GM12878 (cell line): ENCODE data around the gene GJA4. TPM values are rescaled to one million over a fixed set of nuclear protein-coding genes. Genes with fewer than 3 reads are reported as not detected.

Source experiments
- ATAC-seq: fragments of 200-7000 bp; cut with Tn5 transposase; 3 replicates; pipeline ENCODE4 v1.9.1; 2020; ENCODE audit warnings: mild to moderate bottlenecking, moderate library complexity
- BruUV-seq: library from RNA; stranded (reverse); fragments of 400-500 nt; replicated peaks from 2 replicates; lab custom pipeline; 2021; lab: Mats Ljungman, UMichigan
- CTCF ChIA-PET: fragments of 300-600 bp; sonication (Branson Sonifier 250); formaldehyde crosslinking; extraction: SDS; loops from one replicate; lab custom pipeline; 2021; ENCODE audit warnings: inconsistent platforms; lab: Yijun Ruan, JAX
- POLR2A ChIA-PET: fragments of 350-600 bp; formaldehyde crosslinking; extraction: SDS; loops from one replicate; lab custom pipeline; 2021; ENCODE audit warnings: inconsistent platforms; lab: Charles Lee
- RAD21 ChIA-PET: fragments of 300-600 bp; sonication (Branson Sonifier 250); formaldehyde crosslinking; loops from one replicate; lab custom pipeline; 2023; ENCODE audit warnings: antibody characterized with exemption; ENCODE audit not compliant: unreplicated experiment; lab: Charles Lee
- SMC1A ChIA-PET: fragments of 300-600 bp; sonication (Branson Sonifier 250); formaldehyde crosslinking; loops from one replicate; lab custom pipeline; 2023; ENCODE audit not compliant: unreplicated experiment, uncharacterized antibody; lab: Charles Lee
- DNase-seq: peaks from one replicate; pipeline ENCODE4 v3.0.0-alpha.2; 2011; ENCODE audit warnings: low read depth, low spot score
- FAIRE-seq: peaks from 3 replicates; lab custom pipeline; 2011; peaks lifted over from hg19 to GRCh38; lab: Jason Lieb, UNC
- H2AFZ ChIP-seq: 2 replicates; pipeline ENCODE4 v1.6.0; 2011; ENCODE audit warnings: low read depth, low read length, control low read depth; ENCODE audit not compliant: control insufficient read depth
- H3K27ac ChIP-seq: 2 replicates; pipeline ENCODE4 v1.5.1; 2011; ENCODE audit warnings: control low read depth; ENCODE audit not compliant: control insufficient read depth, insufficient read depth
- H3K27me3 ChIP-seq, 2 experiments: replicated peaks in 1 of 2; 2 replicates each; pipeline versions ENCODE4 v1.6.0 to v1.6.1; 2011; ENCODE audit warnings: low read length in 1 of 2; ENCODE audit not compliant: control insufficient read depth in 2 of 2, insufficient read depth in 2 of 2
- H3K36me3 ChIP-seq, 2 experiments: 2 replicates each; pipeline ENCODE4 v1.5.1; 2011; ENCODE audit warnings: low read length in 1 of 2; ENCODE audit not compliant: control insufficient read depth in 2 of 2, insufficient read depth in 2 of 2
- H3K4me1 ChIP-seq: 2 replicates; pipeline ENCODE4 v1.6.1; 2011; ENCODE audit warnings: mild to moderate bottlenecking, low read length, moderate library complexity, mixed read lengths; ENCODE audit not compliant: control insufficient read depth, insufficient read depth
- H3K4me2 ChIP-seq: 2 replicates; pipeline ENCODE4 v1.6.0; 2011; ENCODE audit warnings: control low read depth; ENCODE audit not compliant: control insufficient read depth, insufficient read depth
- H3K4me3 ChIP-seq: fragments of 200-600 bp; sonication (generic); 2 replicates; pipeline ENCODE4 v1.5.1; 2016
- H3K79me2 ChIP-seq: 2 replicates; pipeline ENCODE4 v1.6.0; 2011; ENCODE audit warnings: low read length; ENCODE audit not compliant: control insufficient read depth, insufficient read depth
- H3K9ac ChIP-seq: 2 replicates; pipeline ENCODE4 v1.8.0; 2011; ENCODE audit warnings: low read length, control low read depth, mixed read lengths; ENCODE audit not compliant: control insufficient read depth, insufficient read depth
- H3K9me3 ChIP-seq: replicated peaks from 3 replicates; pipeline ENCODE4 v1.5.1; 2011; ENCODE audit warnings: mild to moderate bottlenecking, low read length; ENCODE audit not compliant: control insufficient read depth, insufficient read depth
- H4K20me1 ChIP-seq: 2 replicates; pipeline ENCODE4 v1.6.0; 2011; ENCODE audit not compliant: control insufficient read depth, insufficient read depth
- MTA3 ChIP-seq: IDR thresholded peaks from 2 replicates; pipeline ENCODE4 v1.6.1; 2012; ENCODE audit warnings: low read length, inconsistent platforms, borderline replicate concordance
- POLR2AphosphoS5 ChIP-seq: IDR thresholded peaks from 2 replicates; pipeline ENCODE4 v1.6.1; 2011; ENCODE audit warnings: mild to moderate bottlenecking, low read length, inconsistent platforms
- RELA ChIP-seq: fragments of 450-650 bp; IDR thresholded peaks from 2 replicates; pipeline ENCODE4 v1.8.0; 2014; ENCODE audit warnings: borderline replicate concordance; ENCODE audit not compliant: partially characterized antibody
- TCF7 ChIP-seq: IDR thresholded peaks from 2 replicates; pipeline ENCODE4 v1.6.1; 2014; ENCODE audit warnings: antibody characterized with exemption, borderline replicate concordance
- WGBS: methylation state at CpG from one replicate; pipeline ENCODE4 v1.1.6; 2016; ENCODE audit warnings: low lambda C conversion rate; ENCODE audit not compliant: insufficient replicate concordance, insufficient coverage; ENCODE audit errors: missing lambda C conversion rate; 5-methylcytosine and 5-hydroxymethylcytosine counted together
- in situ Hi-C: fragments of 300-500 bp; cut with MboI; formaldehyde crosslinking; loops from 9 replicates; pipeline ENCODE4 v1.14.3; 2018; ENCODE audit warnings: mixed read lengths
- intact Hi-C: fragments of 100-400 bp; cut with micrococcal nuclease; formaldehyde crosslinking; loops from one replicate; pipeline ENCODE4 v1.14.2; 2022; ENCODE audit not compliant: unreplicated experiment
- polyA plus RNA-seq, 11 experiments: library from polyadenylated mRNA; depleted of rRNA in 4 of 11; unstranded in 6 of 11; stranded (reverse) in 5 of 11; fragments of >200 nt; fragmentation: Nextera tagmentation in 4 of 11; fragmentation: Illumina TruSeq in 1 of 11; extraction: Ambion mirVana in 4 of 11; extraction: Trizol in 1 of 11; gene quantifications; 1 replicate in 1 of 11; 2 replicates in 10 of 11; pipeline versions ENCODE4 v1.2.1 to v1.2.3, GENCODE V29; 2011 to 2016; ENCODE audit warnings: inconsistent platforms in 2 of 11, missing spikeins in 2 of 11, low read depth in 1 of 11
- total RNA-seq, 4 experiments: library from RNA; depleted of rRNA in 3 of 4; stranded (reverse); fragments of >200 nt in 3 of 4; fragmentation: Illumina TruSeq in 1 of 4; extraction: Trizol in 1 of 4; gene quantifications; 2 replicates each; pipeline versions ENCODE4 v1.2.1 to v1.2.3, GENCODE V29; 2013 to 2021
- TF ChIP-seq, protein P1 (sequence below), 3 experiments: IDR thresholded peaks in 2 of 3; conservative IDR thresholded peaks in 1 of 3; 2 replicates each; pipeline ENCODE4 v1.5.1; 2011; ENCODE audit warnings: low read depth in 3 of 3, low read length in 3 of 3, mild to moderate bottlenecking in 3 of 3, control low read depth in 2 of 3, moderate library complexity in 2 of 3, inconsistent platforms in 1 of 3, mixed read lengths in 1 of 3; ENCODE audit not compliant: control insufficient read depth in 2 of 3, insufficient read depth in 1 of 3; ENCODE audit errors: extremely low read depth in 1 of 3

GJA4 gene
- total and polyA plus RNA-seq, 10 of the 15 experiments (the other 5 are each of a cell fraction or from before 2014, with no cell fraction given), result 0.09 to 0.18 TPM; not detected in 8

DNA sequence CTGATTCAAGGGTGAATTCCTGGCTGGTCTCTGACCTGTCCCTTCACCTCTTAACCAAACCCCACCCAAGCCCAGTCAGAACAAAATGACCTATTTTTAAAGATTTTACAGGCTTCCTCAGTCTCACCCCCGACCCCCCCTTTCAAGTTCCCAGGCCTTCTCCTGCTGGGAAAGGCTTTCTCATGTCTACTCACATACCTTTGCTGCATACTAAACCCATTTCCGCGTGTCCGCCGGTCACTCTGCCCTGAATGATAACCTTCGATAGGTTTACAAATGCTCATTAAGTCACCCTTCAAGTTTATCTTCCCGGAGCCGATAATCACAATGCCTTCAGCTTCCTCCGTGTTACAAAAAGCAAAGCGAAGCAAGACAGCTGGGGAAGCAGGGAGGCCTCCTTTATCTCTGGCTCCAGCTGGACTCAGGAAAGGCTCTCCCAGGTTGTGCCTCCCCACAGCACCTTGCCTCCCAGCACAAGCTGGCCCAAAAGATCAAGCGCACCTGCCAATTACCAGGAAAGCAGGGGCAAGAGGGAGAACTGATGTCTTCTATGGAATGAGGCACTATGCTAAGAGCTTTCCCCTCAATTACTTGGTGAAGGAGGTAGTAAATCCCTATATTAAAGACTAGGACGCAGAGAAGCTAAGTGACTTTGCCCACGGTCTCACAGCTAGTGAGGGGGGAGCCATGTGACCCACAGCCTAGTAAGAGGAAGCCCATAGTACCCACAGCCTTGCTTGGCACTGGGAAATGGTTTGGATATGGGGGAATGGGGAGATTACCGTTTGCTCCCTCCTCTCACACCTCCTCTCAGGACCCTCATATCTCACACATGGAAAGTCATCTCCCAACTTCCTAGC, 50.8 kb downstream of the GJA4 start (continued):
- TF ChIP-seq, protein P1, sequence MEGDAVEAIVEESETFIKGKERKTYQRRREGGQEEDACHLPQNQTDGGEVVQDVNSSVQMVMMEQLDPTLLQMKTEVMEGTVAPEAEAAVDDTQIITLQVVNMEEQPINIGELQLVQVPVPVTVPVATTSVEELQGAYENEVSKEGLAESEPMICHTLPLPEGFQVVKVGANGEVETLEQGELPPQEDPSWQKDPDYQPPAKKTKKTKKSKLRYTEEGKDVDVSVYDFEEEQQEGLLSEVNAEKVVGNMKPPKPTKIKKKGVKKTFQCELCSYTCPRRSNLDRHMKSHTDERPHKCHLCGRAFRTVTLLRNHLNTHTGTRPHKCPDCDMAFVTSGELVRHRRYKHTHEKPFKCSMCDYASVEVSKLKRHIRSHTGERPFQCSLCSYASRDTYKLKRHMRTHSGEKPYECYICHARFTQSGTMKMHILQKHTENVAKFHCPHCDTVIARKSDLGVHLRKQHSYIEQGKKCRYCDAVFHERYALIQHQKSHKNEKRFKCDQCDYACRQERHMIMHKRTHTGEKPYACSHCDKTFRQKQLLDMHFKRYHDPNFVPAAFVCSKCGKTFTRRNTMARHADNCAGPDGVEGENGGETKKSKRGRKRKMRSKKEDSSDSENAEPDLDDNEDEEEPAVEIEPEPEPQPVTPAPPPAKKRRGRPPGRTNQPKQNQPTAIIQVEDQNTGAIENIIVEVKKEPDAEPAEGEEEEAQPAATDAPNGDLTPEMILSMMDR (IDR thresholded peaks at IDR 0.05 in 2 of 3, conservative IDR thresholded peaks at IDR 0.05 in 1 of 3; ENCODE audit: control insufficient read depth in 2 of 3, extremely low read depth in 1 of 3, insufficient read depth in 1 of 3, low read depth in 3 of 3, low read length in 3 of 3), result no peak

DNA sequence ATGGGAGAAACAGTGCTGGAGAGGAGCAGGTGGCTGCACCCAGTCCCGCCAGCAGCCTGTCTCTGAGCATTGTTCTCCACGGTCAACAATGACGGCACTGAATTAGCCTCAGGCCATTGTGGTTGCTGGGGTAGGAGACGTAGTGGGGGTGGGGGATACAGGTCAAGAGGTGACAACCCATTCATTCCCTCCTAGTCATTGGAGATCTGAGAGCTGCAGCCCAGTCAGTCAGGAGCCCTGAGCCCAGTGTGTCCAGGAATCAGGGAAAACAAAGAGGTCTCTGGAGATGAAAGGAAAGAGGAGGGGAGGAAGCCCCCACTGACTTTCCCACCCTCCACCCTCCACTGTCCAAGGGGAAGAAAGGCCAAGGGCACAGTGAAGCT, 51.4 kb downstream of the GJA4 start:
- intact Hi-C loops, result no loop called here
- ChIA-PET SMC1A (no interaction called here), POLR2A (no interaction called here), CTCF (interaction anchor here (1.7 kb wide), 1 partner anchor 9 kb away, joined by 6 read pairs; no protein-coding TSS in a partner anchor), RAD21 (interaction anchor here (1.4 kb wide), 1 partner anchor 8 kb away, joined by 3 read pairs; no protein-coding TSS in a partner anchor)
- Histone ChIP-seq H3K27ac (no peak overlapping the region), H3K4me1 (no peaks in the 10 kb centered on the region), H3K9ac (no peak overlapping the region), H3K36me3 (no peaks in the 10 kb centered on the region), H3K4me3 (no peak overlapping the region), H3K4me2 (no peak overlapping the region), H3K9me3 (no peaks in the 10 kb centered on the region), H4K20me1 (no peaks in the 10 kb centered on the region), H2AFZ (no peak overlapping the region), H3K79me2 (no peaks in the 10 kb centered on the region), H3K27me3 (no peaks in the 10 kb centered on the region)
- WGBS, result 92% methylated on average over 4 of the region's 4 CpGs
- TF ChIP-seq TCF7, result no peak
- no peak for TF ChIP-seq MTA3
- no peak for TF ChIP-seq RELA
- no peak for TF ChIP-seq POLR2AphosphoS5
- in situ Hi-C loops, result no loop called here
- DNase-seq (no peak), FAIRE-seq (no peak), ATAC-seq (no peak)
- BruUV-seq, result no TSS peak

Other genes starting within 250 kb of the GJA4 start
- gene GJB5, start 38.0 kb upstream of the GJA4 start, total RNA-seq (2014; rRNA removed), result not detected in 2 replicates
- not detected in 2 replicates for gene GJB5, start 38.0 kb upstream of the GJA4 start, total RNA-seq (2014; rRNA removed; fragmentation: Illumina TruSeq; extraction: Trizol)
- gene GJB5, start 38.0 kb upstream of the GJA4 start, total RNA-seq (2021), result not detected in 2 replicates
- not detected in 2 replicates for gene GJB5, start 38.0 kb upstream of the GJA4 start, polyA plus RNA-seq (2011; rRNA removed)
- gene GJB5, start 38.0 kb upstream of the GJA4 start, polyA plus RNA-seq (2014; fragmentation: Illumina TruSeq; extraction: Trizol), result not detected in 2 replicates
- not detected for gene GJB5, start 38.0 kb upstream of the GJA4 start, polyA plus RNA-seq (2014; fragmentation: Nextera tagmentation; extraction: Ambion mirVana)
- gene GJB5, start 38.0 kb upstream of the GJA4 start, polyA plus RNA-seq (2014; rRNA removed), result not detected in 2 replicates
- not detected for gene GJB5, start 38.0 kb upstream of the GJA4 start, polyA plus RNA-seq (2016; fragmentation: Nextera tagmentation; extraction: Ambion mirVana)
- gene GJB4, start 33.3 kb upstream of the GJA4 start, total RNA-seq (2014; rRNA removed), result not detected in 2 replicates
- not detected in 2 replicates for gene GJB4, start 33.3 kb upstream of the GJA4 start, total RNA-seq (2014; rRNA removed; fragmentation: Illumina TruSeq; extraction: Trizol)
- gene GJB4, start 33.3 kb upstream of the GJA4 start, total RNA-seq (2021), result not detected in 2 replicates
- gene GJB4, start 33.3 kb upstream of the GJA4 start, polyA plus RNA-seq (2011; rRNA removed), result not detected in 2 replicates
- not detected in 2 replicates for gene GJB4, start 33.3 kb upstream of the GJA4 start, polyA plus RNA-seq (2014; fragmentation: Illumina TruSeq; extraction: Trizol)
- not detected for gene GJB4, start 33.3 kb upstream of the GJA4 start, polyA plus RNA-seq (2014; fragmentation: Nextera tagmentation; extraction: Ambion mirVana)
- not detected in 2 replicates for gene GJB4, start 33.3 kb upstream of the GJA4 start, polyA plus RNA-seq (2014; rRNA removed)
- gene GJB4, start 33.3 kb upstream of the GJA4 start, polyA plus RNA-seq (2016; fragmentation: Nextera tagmentation; extraction: Ambion mirVana), result not detected
- not detected in 2 replicates for gene GJB3, start 11.8 kb upstream of the GJA4 start, total RNA-seq (2014; rRNA removed)
- gene GJB3, start 11.8 kb upstream of the GJA4 start, total RNA-seq (2014; rRNA removed; fragmentation: Illumina TruSeq; extraction: Trizol), result not detected in 2 replicates
- not detected in 2 replicates for gene GJB3, start 11.8 kb upstream of the GJA4 start, total RNA-seq (2021)
- not detected in 2 replicates for gene GJB3, start 11.8 kb upstream of the GJA4 start, polyA plus RNA-seq (2011; rRNA removed)
- not detected in 2 replicates for gene GJB3, start 11.8 kb upstream of the GJA4 start, polyA plus RNA-seq (2014; fragmentation: Illumina TruSeq; extraction: Trizol)
- gene GJB3, start 11.8 kb upstream of the GJA4 start, polyA plus RNA-seq (2014; fragmentation: Nextera tagmentation; extraction: Ambion mirVana), result not detected
- not detected in 2 replicates for gene GJB3, start 11.8 kb upstream of the GJA4 start, polyA plus RNA-seq (2014; rRNA removed)
- not detected for gene GJB3, start 11.8 kb upstream of the GJA4 start, polyA plus RNA-seq (2016; fragmentation: Nextera tagmentation; extraction: Ambion mirVana)
- 39.4 and 41.0 TPM in 2 replicates for gene SMIM12, start 66.8 kb downstream of the GJA4 start, total RNA-seq (2014; rRNA removed)
- gene SMIM12, start 66.8 kb downstream of the GJA4 start, total RNA-seq (2014; rRNA removed; fragmentation: Illumina TruSeq; extraction: Trizol), result 37.1 and 38.7 TPM in 2 replicates
- 42.4 and 45.6 TPM in 2 replicates for gene SMIM12, start 66.8 kb downstream of the GJA4 start, total RNA-seq (2021)
- gene SMIM12, start 66.8 kb downstream of the GJA4 start, polyA plus RNA-seq (2011; rRNA removed), result 24.2 and 39.2 TPM in 2 replicates
- 45.5 and 55.9 TPM in 2 replicates for gene SMIM12, start 66.8 kb downstream of the GJA4 start, polyA plus RNA-seq (2014; fragmentation: Illumina TruSeq; extraction: Trizol)
- gene SMIM12, start 66.8 kb downstream of the GJA4 start, polyA plus RNA-seq (2014; fragmentation: Nextera tagmentation; extraction: Ambion mirVana), result 10 to 100 TPM; 26.1 to 42.9 TPM
- gene SMIM12, start 66.8 kb downstream of the GJA4 start, polyA plus RNA-seq (2014; rRNA removed), result 45.3 and 48.9 TPM in 2 replicates
- gene SMIM12, start 66.8 kb downstream of the GJA4 start, polyA plus RNA-seq (2016; fragmentation: Nextera tagmentation; extraction: Ambion mirVana), result 10 to 100 TPM; 64.0 to 81.5 TPM
- gene DLGAP3, start 136.7 kb downstream of the GJA4 start, total RNA-seq (2014; rRNA removed), result 0.05 and 0.11 TPM in 2 replicates
- gene DLGAP3, start 136.7 kb downstream of the GJA4 start, total RNA-seq (2014; rRNA removed; fragmentation: Illumina TruSeq; extraction: Trizol), result 0.04 TPM in 1 of 2 replicates, not detected in the other
- gene DLGAP3, start 136.7 kb downstream of the GJA4 start, total RNA-seq (2021), result 0.15 and 0.21 TPM in 2 replicates
- 0.03 TPM in 1 of 2 replicates, not detected in the other for gene DLGAP3, start 136.7 kb downstream of the GJA4 start, polyA plus RNA-seq (2011; rRNA removed)
- gene DLGAP3, start 136.7 kb downstream of the GJA4 start, polyA plus RNA-seq (2014; fragmentation: Illumina TruSeq; extraction: Trizol), result not detected in 2 replicates
- gene DLGAP3, start 136.7 kb downstream of the GJA4 start, polyA plus RNA-seq (2014; fragmentation: Nextera tagmentation; extraction: Ambion mirVana), result not detected
- 0.12 and 0.16 TPM in 2 replicates for gene DLGAP3, start 136.7 kb downstream of the GJA4 start, polyA plus RNA-seq (2014; rRNA removed)
- under 1 TPM in 1 of 2 experiments, not detected in 1; 0.05 TPM for gene DLGAP3, start 136.7 kb downstream of the GJA4 start, polyA plus RNA-seq (2016; fragmentation: Nextera tagmentation; extraction: Ambion mirVana)
- 21.7 and 22.9 TPM in 2 replicates for gene TMEM35B, start 192.3 kb downstream of the GJA4 start, total RNA-seq (2014; rRNA removed)
- 14.1 and 14.8 TPM in 2 replicates for gene TMEM35B, start 192.3 kb downstream of the GJA4 start, total RNA-seq (2014; rRNA removed; fragmentation: Illumina TruSeq; extraction: Trizol)
- gene TMEM35B, start 192.3 kb downstream of the GJA4 start, total RNA-seq (2021), result 15.2 and 18.8 TPM in 2 replicates
- 38.4 and 43.8 TPM in 2 replicates for gene TMEM35B, start 192.3 kb downstream of the GJA4 start, polyA plus RNA-seq (2011; rRNA removed)
- gene TMEM35B, start 192.3 kb downstream of the GJA4 start, polyA plus RNA-seq (2014; fragmentation: Illumina TruSeq; extraction: Trizol), result 17.3 TPM in 2 replicates
- 100 to 1,000 TPM; 118 to 138 TPM for gene TMEM35B, start 192.3 kb downstream of the GJA4 start, polyA plus RNA-seq (2014; fragmentation: Nextera tagmentation; extraction: Ambion mirVana)
- 19.0 and 21.0 TPM in 2 replicates for gene TMEM35B, start 192.3 kb downstream of the GJA4 start, polyA plus RNA-seq (2014; rRNA removed)
- 10 to 100 TPM; 66.6 to 71.0 TPM for gene TMEM35B, start 192.3 kb downstream of the GJA4 start, polyA plus RNA-seq (2016; fragmentation: Nextera tagmentation; extraction: Ambion mirVana)
- gene ZMYM6, start 238.9 kb downstream of the GJA4 start, total RNA-seq (2014; rRNA removed), result 14.0 and 16.5 TPM in 2 replicates
- 14.1 and 14.3 TPM in 2 replicates for gene ZMYM6, start 238.9 kb downstream of the GJA4 start, total RNA-seq (2014; rRNA removed; fragmentation: Illumina TruSeq; extraction: Trizol)
- 11.9 and 16.7 TPM in 2 replicates for gene ZMYM6, start 238.9 kb downstream of the GJA4 start, total RNA-seq (2021)
- 14.2 and 20.4 TPM in 2 replicates for gene ZMYM6, start 238.9 kb downstream of the GJA4 start, polyA plus RNA-seq (2011; rRNA removed)
- 16.3 and 19.2 TPM in 2 replicates for gene ZMYM6, start 238.9 kb downstream of the GJA4 start, polyA plus RNA-seq (2014; fragmentation: Illumina TruSeq; extraction: Trizol)
- gene ZMYM6, start 238.9 kb downstream of the GJA4 start, polyA plus RNA-seq (2014; fragmentation: Nextera tagmentation; extraction: Ambion mirVana), result 1 to 10 TPM; 8.2 to 8.9 TPM
- 14.6 and 17.1 TPM in 2 replicates for gene ZMYM6, start 238.9 kb downstream of the GJA4 start, polyA plus RNA-seq (2014; rRNA removed)
- 10 to 100 TPM; 12.3 to 14.0 TPM for gene ZMYM6, start 238.9 kb downstream of the GJA4 start, polyA plus RNA-seq (2016; fragmentation: Nextera tagmentation; extraction: Ambion mirVana)